HEK293 (cell line): ENCODE results near the gene PLEKHH2.

Experiments used
- CTCF ChIA-PET: fragments of 350-600 bp; formaldehyde crosslinking; extraction: SDS; loops from one replicate; lab custom pipeline; 2021; ENCODE audit warnings: antibody characterized with exemption; lab: Yijun Ruan, JAX
- POLR2A ChIA-PET: fragments of 300-600 bp; formaldehyde crosslinking; extraction: SDS; loops from one replicate; lab custom pipeline; 2020; ENCODE audit warnings: antibody characterized with exemption, inconsistent platforms; lab: Yijun Ruan, JAX
- H3K27ac ChIP-seq: fragments of 200-500 bp; sonication (Bioruptor generic); 2 replicates; pipeline ENCODE4 v1.5.1; 2014; ENCODE audit warnings: low read depth, low read length, control low read depth, inconsistent platforms; ENCODE audit errors: extremely low read depth
- H3K36me3 ChIP-seq, 2 experiments: fragments of 200-500 bp in 1 of 2; sonication (Bioruptor generic) in 1 of 2; 1 replicate in 1 of 2; 2 replicates in 1 of 2; pipeline ENCODE4 v1.5.1; 2014 to 2017; ENCODE audit warnings: inconsistent platforms in 2 of 2, low read length in 2 of 2; ENCODE audit not compliant: control insufficient read depth in 2 of 2, insufficient read depth in 1 of 2
- H3K4me1 ChIP-seq: fragments of 200-500 bp; sonication (Bioruptor generic); 2 replicates; pipeline ENCODE4 v1.5.1; 2014; ENCODE audit warnings: mild to moderate bottlenecking, low read length, inconsistent platforms; ENCODE audit not compliant: control insufficient read depth, insufficient read depth
- H3K4me3 ChIP-seq: 2 replicates; pipeline ENCODE4 v1.5.1; 2011; ENCODE audit warnings: low read depth, mild to moderate bottlenecking, control low read depth, low read length, moderate library complexity
- H3K9me3 ChIP-seq: fragments of 200-500 bp; sonication (Bioruptor generic); 2 replicates; pipeline ENCODE4 v1.5.1; 2014; ENCODE audit warnings: low read depth, low read length, inconsistent platforms; ENCODE audit not compliant: control insufficient read depth, insufficient read depth
- GLIS1 ChIP-seq: fragments of 450-650 bp; formaldehyde crosslinking; IDR thresholded peaks from 2 replicates; pipeline ENCODE4 v1.5.1; 2016; ENCODE audit warnings: missing biosample characterization, missing genetic modification characterization
- MYNN ChIP-seq: fragments of 450-650 bp; formaldehyde crosslinking; IDR thresholded peaks from 2 replicates; pipeline ENCODE4 v1.5.1; 2016; ENCODE audit warnings: missing biosample characterization, missing genetic modification characterization, borderline replicate concordance
- PRDM10 ChIP-seq: fragments of 450-650 bp; formaldehyde crosslinking; IDR thresholded peaks from 2 replicates; pipeline ENCODE4 v1.5.1; 2016; ENCODE audit warnings: missing biosample characterization, missing genetic modification characterization
- ZBTB11 ChIP-seq: fragments of 450-650 bp; formaldehyde crosslinking; conservative IDR thresholded peaks from 2 replicates; pipeline ENCODE4 v1.5.1; 2016; ENCODE audit warnings: low read depth, missing biosample characterization, missing genetic modification characterization
- ZFP69B ChIP-seq: fragments of 450-650 bp; formaldehyde crosslinking; IDR thresholded peaks from 2 replicates; pipeline ENCODE4 v1.5.1; 2016; ENCODE audit warnings: missing biosample characterization, missing genetic modification characterization
- ZNF169 ChIP-seq: fragments of 450-650 bp; formaldehyde crosslinking; IDR thresholded peaks from 2 replicates; pipeline ENCODE4 v1.5.1; 2016; ENCODE audit warnings: missing biosample characterization, missing genetic modification characterization
- ZNF223 ChIP-seq: fragments of 450-650 bp; formaldehyde crosslinking; IDR thresholded peaks from 2 replicates; pipeline ENCODE4 v1.5.1; 2016; ENCODE audit warnings: missing biosample characterization, missing genetic modification characterization
- ZNF350 ChIP-seq: fragments of 450-650 bp; formaldehyde crosslinking; IDR thresholded peaks from 2 replicates; pipeline ENCODE4 v1.5.0; 2017; ENCODE audit warnings: missing biosample characterization, mild to moderate bottlenecking, missing genetic modification characterization
- ZNF433 ChIP-seq: fragments of 450-650 bp; formaldehyde crosslinking; IDR thresholded peaks from 2 replicates; pipeline ENCODE4 v1.5.1; 2016; ENCODE audit warnings: missing biosample characterization, missing genetic modification characterization, low read depth
- ZNF623 ChIP-seq: fragments of 450-650 bp; formaldehyde crosslinking; IDR thresholded peaks from 2 replicates; pipeline ENCODE4 v1.5.1; 2016; ENCODE audit warnings: missing biosample characterization, missing genetic modification characterization
- ZNF645 ChIP-seq: fragments of 450-650 bp; formaldehyde crosslinking; IDR thresholded peaks from 2 replicates; pipeline ENCODE4; 2016; ENCODE audit warnings: missing biosample characterization, missing genetic modification characterization
- ZNF701 ChIP-seq: fragments of 450-650 bp; formaldehyde crosslinking; IDR thresholded peaks from 2 replicates; pipeline ENCODE4 v1.5.1; 2016; ENCODE audit warnings: missing biosample characterization, missing genetic modification characterization
- ZNF792 ChIP-seq: fragments of 450-650 bp; formaldehyde crosslinking; IDR thresholded peaks from 2 replicates; pipeline ENCODE4 v1.5.1; 2016; ENCODE audit warnings: missing biosample characterization, missing genetic modification characterization
- ZNF837 ChIP-seq: fragments of 450-650 bp; formaldehyde crosslinking; IDR thresholded peaks from 2 replicates; pipeline ENCODE4 v1.5.1; 2016; ENCODE audit warnings: missing biosample characterization, missing genetic modification characterization
- TF ChIP-seq, protein P1 (sequence below): fragments of 450-650 bp; formaldehyde crosslinking; IDR thresholded peaks from 2 replicates; pipeline ENCODE4 v1.5.1; 2016; ENCODE audit warnings: missing biosample characterization, missing genetic modification characterization
- TF ChIP-seq, protein P2 (sequence below): fragments of 450-650 bp; formaldehyde crosslinking; IDR thresholded peaks from 2 replicates; pipeline ENCODE4 v1.5.1; 2016; ENCODE audit warnings: missing biosample characterization, missing genetic modification characterization, borderline replicate concordance

Gene PLEKHH2

DNA sequence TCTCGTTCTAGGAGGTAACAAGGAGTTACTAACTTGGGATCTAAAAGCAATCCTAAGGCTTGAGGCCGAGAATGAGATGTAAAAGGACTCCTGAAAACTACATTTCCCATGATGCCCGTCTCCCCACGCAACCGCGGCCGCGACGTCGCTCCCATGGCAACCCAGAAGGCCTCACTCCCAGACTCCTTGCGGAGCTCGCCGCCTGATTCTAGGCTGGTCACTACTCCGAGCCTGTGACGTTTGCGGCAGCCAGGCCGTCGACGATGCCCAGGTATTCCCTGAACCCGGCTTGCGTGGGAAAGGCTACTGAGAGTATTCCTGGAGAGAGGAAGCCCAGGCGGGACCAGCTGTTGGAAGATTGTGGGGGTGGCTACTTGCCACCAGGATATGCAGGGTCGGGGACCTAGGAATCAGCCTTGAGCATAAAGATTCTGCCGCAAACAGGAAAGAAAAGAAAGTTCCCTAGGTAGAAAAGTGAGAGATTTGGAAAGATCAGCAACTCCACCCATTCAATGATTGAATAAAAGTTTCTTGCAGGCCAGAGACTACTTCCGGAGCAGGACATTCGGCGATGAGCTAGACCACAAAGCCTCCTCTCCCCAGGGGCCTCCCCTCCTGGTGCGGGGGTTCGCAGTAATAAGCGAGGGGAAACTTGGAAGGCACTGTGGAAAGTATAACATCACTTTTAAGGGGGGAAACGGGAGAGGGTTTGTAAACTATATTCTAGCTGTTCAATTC lies 137.0 kb downstream of the PLEKHH2 start, which contains the start of gene DYNC2LI1 (continued):
- 0 out of 2 replicates have a peak, but pooled peaks have one; percentile 17 for TF ChIP-seq GLIS1

GRCh38 chr2:43774617-43775016 lies 137.6 kb downstream of the PLEKHH2 start:
- Histone ChIP-seq H3K36me3 (peaks cover 0 to 14% of the 10 kb centered on the region in 2 experiments; a peak in 2 of 3 replicates), H3K9me3 (no peaks in the 10 kb centered on the region), H3K27ac (peak overlapping the region; percentile 73), H3K4me3 (peak overlapping the region; percentile 74), H3K4me1 (no peaks in the 10 kb centered on the region)
- ChIA-PET CTCF (interaction anchor here (0.9 to 1.2 kb wide), 2 partner anchors 23 to 163 kb away, joined by 3 read pairs; no protein-coding TSS in a partner anchor), POLR2A (no interaction called here)
- no peak for TF ChIP-seq ZNF350 (tag by site-specific recombination)
- no peak for TF ChIP-seq ZNF837
- no peak for TF ChIP-seq ZNF701 (tag by site-specific recombination)
- no peak for TF ChIP-seq ZNF792 (tag by site-specific recombination)
- TF ChIP-seq ZNF433 (tag by site-specific recombination), result no peak
- no peak for TF ChIP-seq ZBTB11 (tag by site-specific recombination)
- no peak for TF ChIP-seq PRDM10
- no peak for TF ChIP-seq ZNF223
- TF ChIP-seq MYNN (tag by site-specific recombination), result no peak
- TF ChIP-seq ZNF623 (tag by site-specific recombination), result no peak
- TF ChIP-seq ZNF645, result no peak
- TF ChIP-seq, protein P1, sequence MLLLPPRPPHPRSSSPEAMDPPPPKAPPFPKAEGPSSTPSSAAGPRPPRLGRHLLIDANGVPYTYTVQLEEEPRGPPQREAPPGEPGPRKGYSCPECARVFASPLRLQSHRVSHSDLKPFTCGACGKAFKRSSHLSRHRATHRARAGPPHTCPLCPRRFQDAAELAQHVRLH (tag by site-specific recombination), result no peak
- TF ChIP-seq, protein P2, sequence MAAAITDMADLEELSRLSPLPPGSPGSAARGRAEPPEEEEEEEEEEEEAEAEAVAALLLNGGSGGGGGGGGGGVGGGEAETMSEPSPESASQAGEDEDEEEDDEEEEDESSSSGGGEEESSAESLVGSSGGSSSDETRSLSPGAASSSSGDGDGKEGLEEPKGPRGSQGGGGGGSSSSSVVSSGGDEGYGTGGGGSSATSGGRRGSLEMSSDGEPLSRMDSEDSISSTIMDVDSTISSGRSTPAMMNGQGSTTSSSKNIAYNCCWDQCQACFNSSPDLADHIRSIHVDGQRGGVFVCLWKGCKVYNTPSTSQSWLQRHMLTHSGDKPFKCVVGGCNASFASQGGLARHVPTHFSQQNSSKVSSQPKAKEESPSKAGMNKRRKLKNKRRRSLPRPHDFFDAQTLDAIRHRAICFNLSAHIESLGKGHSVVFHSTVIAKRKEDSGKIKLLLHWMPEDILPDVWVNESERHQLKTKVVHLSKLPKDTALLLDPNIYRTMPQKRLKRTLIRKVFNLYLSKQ (tag by site-specific recombination), result no peak
- TF ChIP-seq ZNF169, result no peak
- TF ChIP-seq ZFP69B (tag by site-specific recombination), result no peak
